ENCODE data around the gene MPDZ. TPM values are rescaled to one million over a fixed set of nuclear protein-coding genes. Genes with fewer than 3 reads are reported as not detected.

The MPDZ gene
- total RNA-seq, 4 donors from 2014 or later, result 53.7 to 83.5 (median 62.8) TPM

DNA sequence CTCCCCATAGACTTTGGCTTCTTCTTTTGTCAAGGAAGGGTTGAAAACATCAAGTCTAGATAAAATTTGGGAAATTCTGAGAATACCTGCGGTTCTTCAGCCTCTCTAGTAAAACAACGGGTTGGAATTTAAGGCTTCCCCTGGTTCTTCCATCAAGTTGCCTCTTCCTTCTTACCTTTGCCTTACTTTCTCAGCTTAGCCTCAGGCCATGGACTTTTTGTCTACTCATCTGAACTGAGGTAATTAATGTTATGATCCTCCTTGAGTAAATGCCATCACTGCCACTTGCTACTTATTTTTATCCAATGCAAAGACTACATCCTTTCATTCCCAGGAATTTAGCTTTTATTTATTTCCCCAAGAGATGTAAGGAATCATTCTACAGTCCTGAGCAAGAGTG is 184.4 kb downstream of the MPDZ start:
- TF ChIP-seq, protein P1, sequence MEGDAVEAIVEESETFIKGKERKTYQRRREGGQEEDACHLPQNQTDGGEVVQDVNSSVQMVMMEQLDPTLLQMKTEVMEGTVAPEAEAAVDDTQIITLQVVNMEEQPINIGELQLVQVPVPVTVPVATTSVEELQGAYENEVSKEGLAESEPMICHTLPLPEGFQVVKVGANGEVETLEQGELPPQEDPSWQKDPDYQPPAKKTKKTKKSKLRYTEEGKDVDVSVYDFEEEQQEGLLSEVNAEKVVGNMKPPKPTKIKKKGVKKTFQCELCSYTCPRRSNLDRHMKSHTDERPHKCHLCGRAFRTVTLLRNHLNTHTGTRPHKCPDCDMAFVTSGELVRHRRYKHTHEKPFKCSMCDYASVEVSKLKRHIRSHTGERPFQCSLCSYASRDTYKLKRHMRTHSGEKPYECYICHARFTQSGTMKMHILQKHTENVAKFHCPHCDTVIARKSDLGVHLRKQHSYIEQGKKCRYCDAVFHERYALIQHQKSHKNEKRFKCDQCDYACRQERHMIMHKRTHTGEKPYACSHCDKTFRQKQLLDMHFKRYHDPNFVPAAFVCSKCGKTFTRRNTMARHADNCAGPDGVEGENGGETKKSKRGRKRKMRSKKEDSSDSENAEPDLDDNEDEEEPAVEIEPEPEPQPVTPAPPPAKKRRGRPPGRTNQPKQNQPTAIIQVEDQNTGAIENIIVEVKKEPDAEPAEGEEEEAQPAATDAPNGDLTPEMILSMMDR (IDR thresholded peaks at IDR 0.05), result no peak
- TF ChIP-seq EP300 (IDR thresholded peaks at IDR 0.05), result no peak
- no peak for TF ChIP-seq POLR2A (IDR thresholded peaks at IDR 0.05)
- Histone ChIP-seq H3K4me3 (no peak overlapping the region), H3K27ac (no peak overlapping the region), H3K4me1 (no peaks in the 10 kb centered on the region), H3K36me3 (no peaks in the 10 kb centered on the region), H3K9me3 (no peaks in the 10 kb centered on the region), H3K27me3 (no peaks in the 10 kb centered on the region)
- 82 to 93% methylated on average over 2 of the region's 2 CpGs for WGBS, 2 donors
- DNase-seq (ENCODE audit: low spot score in 2 of 2), result no peak

DNA sequence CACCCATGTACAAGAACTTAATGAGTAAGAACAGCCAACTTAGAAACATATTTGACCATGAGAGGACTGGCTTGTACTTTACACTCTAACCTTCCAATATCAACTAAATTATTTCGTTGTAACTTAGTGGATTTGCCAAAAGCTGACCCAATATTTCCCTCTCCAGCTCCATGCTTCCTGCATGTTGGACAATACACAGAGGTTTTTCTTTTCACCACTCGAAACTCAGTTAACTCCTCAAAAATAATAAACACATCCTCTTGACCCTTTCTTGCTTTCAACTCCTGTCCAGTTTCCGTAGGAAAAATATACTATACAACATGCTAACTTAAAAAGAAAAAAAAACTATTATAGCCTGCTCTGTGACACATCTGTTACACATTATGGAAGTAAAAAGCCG is 188.9 kb downstream of the MPDZ start:
- TF ChIP-seq, protein P1 (IDR thresholded peaks at IDR 0.05), result no peak
- TF ChIP-seq POLR2A (IDR thresholded peaks at IDR 0.05), result no peak
- TF ChIP-seq EP300 (IDR thresholded peaks at IDR 0.05), result no peak
- no peaks in the 10 kb centered on the region for H3K27me3 ChIP-seq
- H3K4me3 ChIP-seq, result no peak overlapping the region
- H3K27ac ChIP-seq, result no peak overlapping the region
- no peaks in the 10 kb centered on the region for H3K36me3 ChIP-seq
- H3K9me3 ChIP-seq, result no peaks in the 10 kb centered on the region
- H3K4me1 ChIP-seq, result no peaks in the 10 kb centered on the region
- DNase-seq (ENCODE audit: low spot score in 2 of 2), result no peak
- WGBS, 2 donors, result 20 to 27% methylated on average over 4 of the region's 4 CpGs

DNA sequence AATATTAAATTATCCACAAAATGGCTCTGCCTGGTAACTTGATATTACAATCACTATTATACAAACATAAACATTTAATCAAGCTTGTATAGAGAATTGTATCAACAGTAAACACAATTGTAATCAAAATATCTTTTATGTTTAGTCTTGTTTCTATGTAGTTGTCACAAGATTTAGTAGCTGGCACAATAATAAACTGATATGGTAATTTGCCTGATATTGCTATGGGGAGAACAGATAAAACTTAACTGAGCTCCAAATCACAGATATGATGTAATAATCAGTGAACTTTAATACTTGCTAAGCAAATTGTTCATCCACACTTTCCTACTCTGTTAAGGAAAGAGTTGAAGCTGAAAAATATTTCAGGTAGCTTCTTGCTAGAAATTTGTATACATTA is 189.8 kb downstream of the MPDZ start:
- H3K9me3 ChIP-seq, result no peaks in the 10 kb centered on the region
- H3K36me3 ChIP-seq, result no peaks in the 10 kb centered on the region
- H3K4me3 ChIP-seq, result no peak overlapping the region
- no peaks in the 10 kb centered on the region for H3K4me1 ChIP-seq
- H3K27ac ChIP-seq, result no peak overlapping the region
- TF ChIP-seq, protein P1 (IDR thresholded peaks at IDR 0.05), result no peak
- TF ChIP-seq POLR2A (IDR thresholded peaks at IDR 0.05) (no peak), EP300 (IDR thresholded peaks at IDR 0.05) (no peak)
- DNase-seq (ENCODE audit: low spot score in 2 of 2), result no peak
- H3K27me3 ChIP-seq, result no peaks in the 10 kb centered on the region

DNA sequence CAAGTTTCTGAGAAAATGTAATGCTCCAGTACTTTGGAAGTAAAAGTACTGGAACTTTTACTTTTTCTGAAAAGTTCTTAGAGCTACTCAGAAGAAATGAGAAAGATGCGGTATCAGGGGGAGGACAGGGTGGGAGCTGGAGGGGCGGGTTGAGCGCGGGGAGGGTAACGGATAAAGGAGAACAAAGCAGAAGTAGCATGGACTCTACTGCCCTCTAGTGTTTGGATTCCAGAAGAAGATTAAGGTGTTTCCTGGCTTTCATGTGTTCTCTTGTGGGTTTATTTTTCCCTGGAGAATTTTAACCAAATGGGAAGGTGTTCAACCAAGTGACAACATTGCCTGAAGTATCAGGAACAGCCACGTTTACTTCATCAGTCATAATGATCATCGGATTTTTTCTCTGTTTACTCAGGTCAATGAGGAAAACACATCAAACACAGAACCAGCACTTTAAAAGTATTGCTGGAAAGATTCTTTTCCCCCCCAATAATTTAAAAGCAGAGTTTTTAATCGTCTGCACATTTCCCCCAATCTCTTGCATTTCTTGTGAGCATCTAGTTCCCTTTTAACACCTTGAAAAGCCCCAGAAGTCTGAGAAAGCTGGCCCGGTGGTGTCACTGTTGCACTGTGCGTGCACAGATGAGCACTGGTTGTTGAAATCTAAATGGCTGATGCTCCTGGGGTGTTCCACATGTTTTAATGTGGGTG is 190.6 kb downstream of the MPDZ start:
- no peak overlapping the region for H3K4me3 ChIP-seq
- no peak overlapping the region for H3K27ac ChIP-seq
- H3K4me1 ChIP-seq, result no peaks in the 10 kb centered on the region
- 18 to 20% methylated on average over 10 of the region's 10 CpGs for WGBS, 2 donors
- H3K27me3 ChIP-seq, result no peaks in the 10 kb centered on the region
- H3K9me3 ChIP-seq, result no peaks in the 10 kb centered on the region
- TF ChIP-seq EP300 (IDR thresholded peaks at IDR 0.05), result no peak
- TF ChIP-seq, protein P1 (IDR thresholded peaks at IDR 0.05), result peak; percentile 41 to 74 (median 55)
- DNase-seq (ENCODE audit: low spot score in 2 of 2), result no peak
- no peaks in the 10 kb centered on the region for H3K36me3 ChIP-seq

DNA sequence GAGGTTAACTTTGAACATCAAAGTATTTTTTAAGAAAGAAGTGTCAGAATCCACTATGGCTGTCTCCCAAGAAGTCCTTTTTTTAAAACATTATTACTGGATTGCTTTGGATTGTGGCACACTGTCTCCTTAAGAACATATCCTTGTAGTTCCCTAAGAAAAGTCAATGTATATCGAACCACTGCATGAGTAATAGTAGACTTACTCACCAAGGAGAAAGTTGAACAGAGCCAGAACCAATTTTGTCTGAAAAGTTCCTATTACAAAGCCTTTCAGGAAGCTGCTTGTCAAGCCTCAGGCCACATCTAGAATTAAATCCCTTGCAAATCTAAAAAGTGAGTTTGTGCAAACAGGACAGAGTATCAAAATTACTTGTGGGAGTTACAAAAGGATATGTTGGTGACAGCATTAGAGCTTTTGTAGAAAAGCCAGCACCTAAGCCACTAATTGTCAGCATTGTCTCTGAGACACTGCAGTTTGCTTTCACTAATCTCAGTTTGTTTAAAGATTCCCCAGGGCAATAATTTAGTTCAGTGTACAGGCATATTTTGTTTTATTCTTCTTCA is 195.4 kb downstream of the MPDZ start:
- DNase-seq (ENCODE audit: low spot score in 2 of 2), result no peak
- Histone ChIP-seq H3K27ac (no peak overlapping the region), H3K9me3 (no peaks in the 10 kb centered on the region), H3K27me3 (no peaks in the 10 kb centered on the region), H3K4me3 (no peak overlapping the region), H3K36me3 (no peaks in the 10 kb centered on the region), H3K4me1 (no peaks in the 10 kb centered on the region)
- TF ChIP-seq POLR2A (IDR thresholded peaks at IDR 0.05) (no peak), EP300 (IDR thresholded peaks at IDR 0.05) (no peak)
- TF ChIP-seq, protein P1 (IDR thresholded peaks at IDR 0.05), result no peak
- WGBS, 2 donors, result 39 to 50% methylated on average over 1 of the region's 1 CpG
